ENCODE results near the gene HS3ST3B1.

Gene HS3ST3B1
- long read RNA-seq, full-length matches to known transcripts, result 12 of 14 reads
- long read RNA-seq, partial matches to known transcripts, result 0 of 14 reads
- long read RNA-seq, other reads (novel, unspliced or antisense), result 2 of 14 reads

- H3K4me3 ChIP-seq (replicated peaks; ENCODE audit: insufficient read depth, low read length), result peak within 1 kb of the TSS; percentile 58
- H3K27ac ChIP-seq (replicated peaks), result peak within 1 kb of the TSS; percentile 76
- DNase-seq (ENCODE audit: low read depth in 1 of 2, low spot score in 1 of 2), result peak; percentile 88 to 97
- TF ChIP-seq REST (IDR thresholded peaks at IDR 0.05; ENCODE audit: insufficient replicate concordance, low read depth), result no peak
- no peak for TF ChIP-seq GABPA (IDR thresholded peaks at IDR 0.05; ENCODE audit: low read depth)
- TF ChIP-seq SPI1 (IDR thresholded peaks at IDR 0.05; ENCODE audit: borderline replicate concordance, low read depth), result peak; percentile 53; the same call in 1 of the 2 replicates
- TF ChIP-seq POLR2AphosphoS5 (IDR thresholded peaks at IDR 0.05; ENCODE audit: low read depth), result peak; percentile 60
- TF ChIP-seq CTCF (IDR thresholded peaks at IDR 0.05; ENCODE audit: insufficient read depth, low read length), result no peak
- no peaks in the 10 kb centered on the region for H3K27me3 ChIP-seq (ENCODE audit: insufficient read depth, poor library complexity, severe bottlenecking)
Observed at GRCh38 chr17:14300575-14301278, at the start of gene HS3ST3B1. HS3ST3B1 (plus strand) TSS chr17:14301081; CDS start chr17:14301519, 438 bp downstream.

GRCh38 chr17:14261406-14261805 lies 39.5 kb upstream of the HS3ST3B1 start:
- DNase-seq (ENCODE audit: low read depth in 1 of 2, low spot score in 1 of 2), result no peak
- TF ChIP-seq CTCF (IDR thresholded peaks at IDR 0.05; ENCODE audit: insufficient read depth, low read length) (no peak), POLR2AphosphoS5 (IDR thresholded peaks at IDR 0.05; ENCODE audit: low read depth) (no peak), GABPA (IDR thresholded peaks at IDR 0.05; ENCODE audit: low read depth) (no peak), SPI1 (IDR thresholded peaks at IDR 0.05; ENCODE audit: borderline replicate concordance, low read depth) (no peak), REST (IDR thresholded peaks at IDR 0.05; ENCODE audit: insufficient replicate concordance, low read depth) (no peak)
- Histone ChIP-seq H3K4me3 (replicated peaks; ENCODE audit: insufficient read depth, low read length) (no peak overlapping the region), H3K27me3 (ENCODE audit: insufficient read depth, poor library complexity, severe bottlenecking) (no peaks in the 10 kb centered on the region), H3K27ac (replicated peaks) (no peak overlapping the region)

GRCh38 chr17:14268264-14268663 lies 32.6 kb upstream of the HS3ST3B1 start:
- no peaks in the 10 kb centered on the region for H3K27me3 ChIP-seq (ENCODE audit: insufficient read depth, poor library complexity, severe bottlenecking)
- no peak for DNase-seq (ENCODE audit: low read depth in 1 of 2, low spot score in 1 of 2)
- no peak overlapping the region for H3K4me3 ChIP-seq (replicated peaks; ENCODE audit: insufficient read depth, low read length)
- H3K27ac ChIP-seq (replicated peaks), result no peak overlapping the region
- no peak for TF ChIP-seq POLR2AphosphoS5 (IDR thresholded peaks at IDR 0.05; ENCODE audit: low read depth)
- no peak for TF ChIP-seq GABPA (IDR thresholded peaks at IDR 0.05; ENCODE audit: low read depth)
- no peak for TF ChIP-seq SPI1 (IDR thresholded peaks at IDR 0.05; ENCODE audit: borderline replicate concordance, low read depth)
- TF ChIP-seq REST (IDR thresholded peaks at IDR 0.05; ENCODE audit: insufficient replicate concordance, low read depth), result no peak
- no peak for TF ChIP-seq CTCF (IDR thresholded peaks at IDR 0.05; ENCODE audit: insufficient read depth, low read length)

Measured in HL-60 (cell line).